Left lung (tissue), 10 donors: ENCODE data around the gene EOGT. TPM values are rescaled to one million over a fixed set of nuclear protein-coding genes. Genes with fewer than 3 reads are reported as not detected.

Source experiments
- ATAC-seq: fragments of 200-7000 bp; cut with Tn5 transposase; one replicate; pipeline ENCODE4 v1.9.1; 2020; ENCODE audit warnings: moderate library complexity
- DNase-seq, 4 donors: peaks; one replicate each; pipeline ENCODE4 v3.0.0-alpha.2; 2013 to 2020
- H3K27ac ChIP-seq, 2 donors: fragments of 200-600 bp; sonication (generic) in 1 of 2; one replicate each; pipeline versions ENCODE4 v1.5.0 to v1.8.0; 2020 to 2021
- H3K27me3 ChIP-seq, 2 donors: fragments of 200-600 bp; sonication (generic) in 1 of 2; one replicate each; pipeline versions ENCODE4 v1.5.0 to v1.8.0; 2020 to 2021
- H3K36me3 ChIP-seq, 2 donors: fragments of 200-600 bp; sonication (generic) in 1 of 2; one replicate each; pipeline versions ENCODE4 v1.5.0 to v1.8.0; 2020 to 2021
- H3K4me1 ChIP-seq, 2 donors: fragments of 200-600 bp; one replicate each; pipeline ENCODE4 v1.8.0; 2021
- H3K4me3 ChIP-seq, 2 donors: fragments of 200-600 bp; sonication (generic) in 1 of 2; one replicate each; pipeline versions ENCODE4 v1.5.0 to v1.8.0; 2020 to 2021; ENCODE audit warnings: mild to moderate bottlenecking in 1 of 2
- H3K9me3 ChIP-seq, 2 donors: fragments of 200-600 bp; sonication (generic) in 1 of 2; one replicate each; pipeline versions ENCODE4 v1.5.0 to v1.8.0; 2020 to 2021
- CTCF ChIP-seq, 2 donors: fragments of 200-600 bp; sonication (generic) in 1 of 2; IDR thresholded peaks; one replicate each; pipeline versions ENCODE4 v1.5.0 to v1.8.0; 2021; ENCODE audit warnings: antibody characterized with exemption in 2 of 2
- intact Hi-C, 2 donors: fragments of 100-400 bp; cut with DNase I; formaldehyde crosslinking; loops; one replicate each; pipeline versions ENCODE4 v1.11.2 to v1.14.2; 2022
- polyA plus RNA-seq, 6 donors: library from polyadenylated mRNA; unstranded; fragments of 120-200 nt; gene quantifications; one replicate each; pipeline ENCODE4 v1.2.1, GENCODE V29; 2013; ENCODE audit not compliant: insufficient read length in 6 of 6
- total RNA-seq, 2 donors: library from RNA; stranded (reverse); fragmentation: NEBNext Ultra II Directional; extraction: Animal tissue kit (Norgen Biotek cat#: 25700); gene quantifications; one replicate each; pipeline ENCODE4 v1.2.1, GENCODE V29; 2021
- donor health status: DM: no; HTN: yes; CAD: no.
- donor health status: DM: no; HTN: no; CAD: no.

The EOGT gene
- total and polyA plus RNA-seq, 8 donors, result 27.9 to 58.0 (median 39.4) TPM

GRCh38 chr3:69005071-69005790, 8.3 kb downstream of the EOGT start:
- TF ChIP-seq CTCF (IDR thresholded peaks at IDR 0.05), result no peak
- no peak for ATAC-seq
- Histone ChIP-seq H3K4me1 (peaks cover 3 to 5% of the 10 kb centered on the region in 2 donors), H3K27me3 (no peaks in the 10 kb centered on the region), H3K36me3 (peaks cover 0 to 85% of the 10 kb centered on the region in 2 donors), H3K27ac (peak overlapping the region in 1 of 2 donors; percentile 51), H3K9me3 (no peaks in the 10 kb centered on the region), H3K4me3 (no peak overlapping the region)
- intact Hi-C loops, result no loop called here
- DNase-seq, result peak in 1 of 4 donors; percentile 23

GRCh38 chr3:69004138-69004537, 9.3 kb downstream of the EOGT start:
- Histone ChIP-seq H3K9me3 (no peaks in the 10 kb centered on the region), H3K4me1 (peaks cover 0 to 2% of the 10 kb centered on the region in 2 donors), H3K27ac (no peak overlapping the region), H3K27me3 (no peaks in the 10 kb centered on the region), H3K4me3 (no peak overlapping the region), H3K36me3 (peaks cover 0 to 90% of the 10 kb centered on the region in 2 donors)
- DNase-seq, result peak in 2 of 4 donors; percentile 35 to 59
- ATAC-seq, result no peak
- intact Hi-C loops, result no loop called here
- no peak for TF ChIP-seq CTCF (IDR thresholded peaks at IDR 0.05)

GRCh38 chr3:68999605-69000004, 13.9 kb downstream of the EOGT start:
- intact Hi-C loops, result no loop called here
- Histone ChIP-seq H3K36me3 (peaks cover 0 to 89% of the 10 kb centered on the region in 2 donors), H3K27me3 (no peaks in the 10 kb centered on the region), H3K4me1 (no peaks in the 10 kb centered on the region), H3K4me3 (no peak overlapping the region), H3K27ac (no peak overlapping the region), H3K9me3 (no peaks in the 10 kb centered on the region)
- TF ChIP-seq CTCF (IDR thresholded peaks at IDR 0.05), result no peak
- ATAC-seq (no peak), DNase-seq (no peak)

- H3K27me3 ChIP-seq, result no peaks in the 10 kb centered on the region
- H3K36me3 ChIP-seq, result peaks cover 0 to 89% of the 10 kb centered on the region in 2 donors
- H3K27ac ChIP-seq, result no peak overlapping the region
- H3K4me1 ChIP-seq, result no peaks in the 10 kb centered on the region
- ATAC-seq (no peak), DNase-seq (no peak)
- no peak for TF ChIP-seq CTCF (IDR thresholded peaks at IDR 0.05)
- H3K9me3 ChIP-seq, result no peaks in the 10 kb centered on the region
- intact Hi-C loops, result no loop called here
- no peak overlapping the region for H3K4me3 ChIP-seq
These were observed 14.3 kb downstream of the EOGT start for GRCh38 chr3:68999158-68999557.

- no peak overlapping the region for H3K27ac ChIP-seq
- no peak for TF ChIP-seq CTCF (IDR thresholded peaks at IDR 0.05)
- DNase-seq, result no peak
- no peaks in the 10 kb centered on the region for H3K9me3 ChIP-seq
- intact Hi-C loops, result no loop called here
- H3K4me1 ChIP-seq, result no peaks in the 10 kb centered on the region
- no peaks in the 10 kb centered on the region for H3K27me3 ChIP-seq
- no peak overlapping the region for H3K4me3 ChIP-seq
- peaks cover 0 to 83% of the 10 kb centered on the region in 2 donors for H3K36me3 ChIP-seq
- no peak for ATAC-seq
These were observed 15.6 kb downstream of the EOGT start for GRCh38 chr3:68997887-68998286.
